ENCODE results near the gene IFNA21.
"Not testable (repeated sequence)": the region's sequence is repeated elsewhere in the genome, so short reads cannot be mapped to it uniquely, and the experiment has no call there.

IFNA21 gene

DNA sequence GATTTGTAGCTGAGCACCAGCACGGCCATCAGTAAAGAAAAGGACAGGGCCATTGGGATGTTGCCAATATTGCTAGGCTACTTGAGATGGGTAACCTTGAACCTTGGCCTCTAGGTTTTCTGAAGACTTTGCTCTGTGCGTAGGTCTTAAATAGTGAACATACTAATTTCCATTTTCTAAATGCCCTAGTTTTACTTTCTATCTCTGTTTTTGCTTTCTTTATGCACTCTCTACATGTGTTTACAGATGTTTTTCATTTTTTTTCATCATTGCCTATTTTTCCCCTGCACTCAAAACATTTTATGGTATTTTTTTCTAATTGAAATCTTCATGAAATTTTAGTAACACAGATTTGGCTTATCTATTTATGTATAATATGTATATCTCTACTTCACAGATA, at the start of gene IFNA21:
TSS of gene IFNA21 (minus strand) at position 101 of the 400 bp plus-strand sequence. CDS start at position 53, 48 bp downstream.
- not testable (repeated sequence) for H3K9me3 ChIP-seq (ENCODE audit: low read length); H2AFZ ChIP-seq (ENCODE audit: low read depth, low read length); H3K4me3 ChIP-seq (ENCODE audit: low read length); H3K27me3 ChIP-seq (ENCODE audit: insufficient read depth, low read length); H3K4me1 ChIP-seq (ENCODE audit: insufficient read depth, low read length); H3K36me3 ChIP-seq (ENCODE audit: insufficient read depth, low read length)

DNA sequence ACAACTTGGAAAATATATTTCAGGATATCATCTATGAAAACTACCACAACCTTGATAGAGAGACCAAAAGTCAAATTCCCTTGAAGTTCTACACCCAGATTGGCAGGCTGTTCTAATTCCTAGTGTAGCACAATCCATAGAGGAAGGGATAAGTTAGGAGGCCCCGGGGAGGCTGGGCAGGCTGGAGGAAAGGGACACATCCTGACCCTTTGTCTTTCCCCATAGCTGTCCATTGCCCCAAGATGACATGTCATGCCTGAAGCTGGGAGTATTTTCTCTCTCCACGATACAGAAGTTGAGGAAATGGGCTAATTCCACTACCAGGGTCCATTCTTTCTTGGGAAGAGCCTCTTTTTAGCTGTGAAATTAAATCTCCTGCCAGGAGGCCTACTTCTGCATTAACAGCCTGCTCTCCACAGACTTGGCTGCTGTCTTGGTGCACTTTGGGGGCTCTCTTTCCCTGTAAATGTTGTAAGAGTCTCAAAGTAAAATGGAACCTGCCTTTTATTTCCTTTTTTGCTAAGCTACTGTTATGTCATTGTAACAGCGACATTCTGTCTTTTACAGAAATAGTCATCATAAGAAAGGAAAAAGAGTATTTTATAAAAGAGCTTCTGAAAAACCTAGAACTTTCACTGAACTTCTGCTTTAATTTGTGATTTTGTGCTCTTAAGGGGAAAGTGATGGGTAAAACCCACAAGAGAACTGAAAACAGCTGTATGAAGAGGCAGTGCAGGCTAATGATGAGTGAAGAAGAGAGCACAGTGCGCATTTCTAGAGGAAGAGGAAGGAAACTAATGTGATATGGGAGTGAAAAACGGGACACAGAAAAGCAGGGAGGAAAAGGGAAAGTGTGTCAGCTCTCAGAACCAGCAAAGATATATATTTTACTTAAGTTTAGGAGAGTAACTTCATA, 47.2 kb upstream of the IFNA21 start:
- not testable (repeated sequence) for H3K4me1 ChIP-seq (ENCODE audit: insufficient read depth, low read length); H3K36me3 ChIP-seq (ENCODE audit: insufficient read depth, low read length); H3K4me3 ChIP-seq (ENCODE audit: low read length); H3K27me3 ChIP-seq (ENCODE audit: insufficient read depth, low read length); H3K9me3 ChIP-seq (ENCODE audit: low read length); H2AFZ ChIP-seq (ENCODE audit: low read depth, low read length)

DNA sequence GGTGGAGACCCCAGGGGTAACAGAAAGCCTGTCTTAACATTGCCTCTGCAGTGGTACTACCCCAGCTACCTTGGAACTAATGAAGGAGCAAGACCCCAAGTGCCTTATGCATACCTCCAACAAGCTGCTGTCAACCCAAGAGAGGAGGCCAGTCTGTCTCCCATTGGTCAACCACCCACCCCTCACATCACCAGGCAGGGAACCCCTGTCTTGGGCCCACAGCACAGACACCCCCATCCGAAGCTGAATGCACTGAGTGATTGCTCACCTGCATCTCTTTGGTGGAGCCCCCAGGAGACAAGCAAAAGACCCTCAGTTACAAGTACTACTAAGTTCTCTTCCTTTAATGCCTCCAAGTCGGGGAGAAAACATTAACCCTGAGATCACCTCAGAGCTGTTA, 45.7 kb upstream of the IFNA21 start:
- H3K36me3 ChIP-seq (ENCODE audit: insufficient read depth, low read length); H3K4me3 ChIP-seq (ENCODE audit: low read length); H3K27me3 ChIP-seq (ENCODE audit: insufficient read depth, low read length); H3K9me3 ChIP-seq (ENCODE audit: low read length); H3K4me1 ChIP-seq (ENCODE audit: insufficient read depth, low read length); H2AFZ ChIP-seq (ENCODE audit: low read depth, low read length): not testable (repeated sequence)

DNA sequence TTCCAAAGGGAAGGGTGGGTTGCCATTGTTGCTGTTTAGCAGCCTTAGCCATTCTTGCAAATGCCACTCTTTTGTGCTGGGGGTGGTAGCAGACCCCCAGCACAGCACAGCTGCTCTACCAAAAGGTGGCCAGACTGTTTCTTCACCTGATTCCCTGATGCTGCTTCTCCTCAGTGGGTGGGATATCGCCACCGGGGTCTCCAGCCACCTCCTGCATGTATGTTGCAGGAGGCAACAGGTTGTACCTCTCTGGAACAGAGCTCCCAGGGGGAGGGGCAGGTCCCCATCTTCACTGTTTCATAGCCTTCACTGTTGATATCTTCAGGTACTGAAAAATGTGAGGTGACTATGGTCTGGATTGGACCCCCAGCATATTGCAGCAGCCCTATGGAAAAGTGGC, 44.3 kb upstream of the IFNA21 start:
- H3K27me3 ChIP-seq (ENCODE audit: insufficient read depth, low read length); H3K36me3 ChIP-seq (ENCODE audit: insufficient read depth, low read length); H3K4me3 ChIP-seq (ENCODE audit: low read length); H3K4me1 ChIP-seq (ENCODE audit: insufficient read depth, low read length); H2AFZ ChIP-seq (ENCODE audit: low read depth, low read length); H3K9me3 ChIP-seq (ENCODE audit: low read length): not testable (repeated sequence)

DNA sequence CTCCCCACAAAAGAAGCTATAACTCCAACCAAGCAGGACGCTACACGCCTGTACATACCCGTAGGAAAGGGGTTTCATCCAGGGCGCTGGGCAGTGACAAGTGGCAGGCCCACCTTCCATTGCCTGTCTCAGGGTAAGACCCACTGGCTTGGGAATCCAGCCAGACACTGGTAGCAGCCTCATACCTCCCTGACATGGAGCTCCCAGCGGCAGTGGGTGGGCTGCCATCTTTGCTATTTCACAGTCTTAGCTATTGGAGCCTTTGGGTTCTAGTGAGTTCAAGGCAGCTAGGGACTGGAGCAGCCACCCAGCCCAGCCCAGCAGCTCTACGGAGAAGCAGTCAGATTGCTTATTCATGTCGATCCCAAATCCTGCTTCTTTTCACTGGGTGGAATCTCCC, 43.9 kb upstream of the IFNA21 start:
- H2AFZ ChIP-seq (ENCODE audit: low read depth, low read length): no peak overlapping the region
- H3K9me3 ChIP-seq (ENCODE audit: low read length): no peaks in the 10 kb centered on the region
- no peaks in the 10 kb centered on the region for H3K27me3 ChIP-seq (ENCODE audit: insufficient read depth, low read length)
- H3K36me3 ChIP-seq (ENCODE audit: insufficient read depth, low read length): no peaks in the 10 kb centered on the region
- H3K4me3 ChIP-seq (ENCODE audit: low read length): no peak overlapping the region
- no peaks in the 10 kb centered on the region for H3K4me1 ChIP-seq (ENCODE audit: insufficient read depth, low read length)

DNA sequence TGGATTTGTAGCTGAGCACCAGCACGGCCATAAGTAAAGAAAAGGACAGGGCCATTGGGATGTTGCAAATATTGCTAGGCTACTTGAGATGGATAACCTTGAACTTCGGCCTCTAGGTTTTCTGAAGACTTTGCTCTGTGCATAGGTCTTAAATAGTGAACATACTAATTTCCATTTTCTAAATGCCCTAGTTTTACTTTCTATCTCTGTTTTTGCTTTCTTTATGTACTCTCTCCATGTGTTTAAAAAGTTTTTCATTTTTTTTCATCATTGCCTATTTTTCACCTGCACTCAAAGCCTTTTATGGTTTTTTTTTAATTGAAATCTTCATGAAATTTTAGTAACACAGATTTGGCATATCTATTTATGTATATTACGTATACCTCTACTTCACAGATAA, 40.6 kb upstream of the IFNA21 start, which contains the start of gene IFNA10:
TSS of gene IFNA10 (minus strand) at position 101 of the 400 bp plus-strand sequence. CDS start at position 55, 46 bp downstream.
- H3K4me1 ChIP-seq (ENCODE audit: insufficient read depth, low read length); H3K27me3 ChIP-seq (ENCODE audit: insufficient read depth, low read length); H3K9me3 ChIP-seq (ENCODE audit: low read length); H2AFZ ChIP-seq (ENCODE audit: low read depth, low read length); H3K36me3 ChIP-seq (ENCODE audit: insufficient read depth, low read length); H3K4me3 ChIP-seq (ENCODE audit: low read length): not testable (repeated sequence)

DNA sequence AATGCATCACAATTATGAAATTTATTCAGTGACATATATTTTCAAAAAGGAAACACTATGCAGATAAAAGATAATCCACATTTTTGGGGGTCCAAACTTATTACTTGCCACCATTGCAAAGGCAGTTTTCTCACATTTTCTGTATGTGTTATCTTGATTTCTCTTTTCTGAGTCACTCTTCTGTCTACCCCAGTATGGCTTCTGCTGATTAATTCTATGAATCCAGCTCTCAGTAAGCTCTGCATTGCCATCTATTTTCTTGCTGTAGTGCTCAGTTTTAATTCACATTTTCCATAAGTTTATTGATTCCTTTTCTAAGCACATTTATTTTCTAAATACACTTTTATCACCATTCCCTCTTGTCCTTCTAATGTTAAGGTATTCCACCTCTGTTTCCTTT, 38.7 kb upstream of the IFNA21 start:
- no peaks in the 10 kb centered on the region for H3K36me3 ChIP-seq (ENCODE audit: insufficient read depth, low read length)
- H3K4me3 ChIP-seq (ENCODE audit: low read length): no peak overlapping the region
- H3K9me3 ChIP-seq (ENCODE audit: low read length): no peaks in the 10 kb centered on the region
- H2AFZ ChIP-seq (ENCODE audit: low read depth, low read length): no peak overlapping the region
- H3K27me3 ChIP-seq (ENCODE audit: insufficient read depth, low read length): no peaks in the 10 kb centered on the region
- H3K4me1 ChIP-seq (ENCODE audit: insufficient read depth, low read length): no peaks in the 10 kb centered on the region

DNA sequence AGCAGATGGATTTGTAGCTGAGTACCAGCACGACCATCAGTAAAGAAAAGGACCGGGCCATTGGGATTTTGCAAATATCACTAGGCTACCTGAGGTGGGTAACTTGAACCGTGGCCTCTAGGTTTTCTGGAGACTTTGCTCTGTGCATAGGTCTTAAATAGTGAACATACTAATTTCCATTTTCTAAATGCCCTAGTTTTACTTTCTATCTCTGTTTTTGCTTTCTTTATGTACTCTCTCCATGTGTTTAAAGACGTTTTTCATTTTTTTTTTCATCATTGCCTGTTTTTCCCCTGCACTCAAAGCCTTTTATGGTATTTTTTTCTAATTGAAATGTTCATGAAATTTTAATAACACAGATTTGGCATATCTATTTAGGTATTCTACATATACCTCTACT, 35.6 kb upstream of the IFNA21 start, which contains the start of gene IFNA7:
TSS of gene IFNA7 (minus strand) at position 101 of the 400 bp plus-strand sequence. CDS start at position 61, 40 bp downstream.
- H3K9me3 ChIP-seq (ENCODE audit: low read length); H3K4me3 ChIP-seq (ENCODE audit: low read length); H2AFZ ChIP-seq (ENCODE audit: low read depth, low read length); H3K27me3 ChIP-seq (ENCODE audit: insufficient read depth, low read length); H3K36me3 ChIP-seq (ENCODE audit: insufficient read depth, low read length); H3K4me1 ChIP-seq (ENCODE audit: insufficient read depth, low read length): not testable (repeated sequence)

DNA sequence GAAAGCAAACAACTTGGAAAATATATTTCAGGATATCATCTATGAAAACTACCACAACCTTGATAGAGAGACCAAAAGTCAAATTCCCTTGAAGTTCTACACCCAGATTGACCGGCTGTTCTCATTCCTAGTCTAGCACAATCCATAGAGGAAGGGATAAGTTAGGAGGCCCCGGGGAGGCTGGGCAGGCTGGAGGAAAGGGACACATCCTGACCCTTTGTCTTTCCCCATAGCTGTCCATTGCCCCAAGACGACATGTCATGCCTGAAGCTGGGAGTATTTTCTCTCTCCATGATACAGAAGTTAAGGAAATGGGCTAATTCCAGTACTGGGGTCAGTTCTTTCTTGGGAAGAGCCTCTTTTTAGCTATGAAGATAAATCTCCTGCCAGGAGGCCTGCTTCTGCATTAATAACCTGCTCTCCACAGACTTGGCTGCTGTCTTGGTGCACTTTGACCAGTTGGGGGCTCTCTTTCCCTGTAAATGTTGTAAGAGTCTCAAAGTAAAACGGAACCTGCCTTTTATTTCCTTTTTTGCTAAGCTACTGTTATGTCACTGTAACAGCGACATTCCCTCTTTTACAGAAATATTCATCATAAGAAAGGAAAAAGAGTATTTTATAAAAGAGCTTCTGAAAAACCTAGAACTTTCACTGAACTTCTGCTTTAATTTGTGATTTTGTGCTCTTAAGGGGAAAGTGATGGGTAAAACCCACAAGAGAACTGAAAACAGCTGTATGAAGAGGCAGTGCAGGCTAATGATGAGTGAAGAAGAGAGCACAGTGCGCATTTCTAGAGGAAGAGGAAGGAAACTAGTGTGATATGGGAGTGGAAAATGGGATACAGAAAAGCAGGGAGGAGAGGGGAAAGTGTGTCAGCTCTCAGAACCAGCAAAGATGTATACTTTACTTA, 28.7 kb upstream of the IFNA21 start:
- H3K27me3 ChIP-seq (ENCODE audit: insufficient read depth, low read length); H3K36me3 ChIP-seq (ENCODE audit: insufficient read depth, low read length); H3K9me3 ChIP-seq (ENCODE audit: low read length); H2AFZ ChIP-seq (ENCODE audit: low read depth, low read length); H3K4me1 ChIP-seq (ENCODE audit: insufficient read depth, low read length); H3K4me3 ChIP-seq (ENCODE audit: low read length): not testable (repeated sequence)

DNA sequence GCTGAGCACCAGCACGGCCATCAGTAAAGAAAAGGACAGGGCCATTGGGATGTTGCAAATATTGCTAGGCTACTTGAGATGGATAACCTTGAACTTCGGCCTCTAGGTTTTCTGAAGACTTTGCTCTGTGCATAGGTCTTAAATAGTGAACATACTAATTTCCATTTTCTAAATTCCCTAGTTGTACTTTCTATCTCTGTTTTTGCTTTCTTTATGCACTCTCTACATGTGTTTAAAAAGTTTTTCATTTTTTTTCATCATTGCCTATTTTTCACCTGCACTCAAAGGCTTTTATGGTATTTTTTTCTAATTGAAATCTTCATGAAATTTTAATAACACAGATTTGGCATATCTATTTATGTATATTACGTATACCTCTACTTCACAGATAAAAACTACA, 21.0 kb upstream of the IFNA21 start, which contains the start of gene IFNA4:
TSS of gene IFNA4 (minus strand) at position 101 of the 400 bp plus-strand sequence. CDS start at position 45, 56 bp downstream.
- not testable (repeated sequence) for H3K4me1 ChIP-seq (ENCODE audit: insufficient read depth, low read length); H3K4me3 ChIP-seq (ENCODE audit: low read length); H2AFZ ChIP-seq (ENCODE audit: low read depth, low read length); H3K27me3 ChIP-seq (ENCODE audit: insufficient read depth, low read length); H3K36me3 ChIP-seq (ENCODE audit: insufficient read depth, low read length); H3K9me3 ChIP-seq (ENCODE audit: low read length)

DNA sequence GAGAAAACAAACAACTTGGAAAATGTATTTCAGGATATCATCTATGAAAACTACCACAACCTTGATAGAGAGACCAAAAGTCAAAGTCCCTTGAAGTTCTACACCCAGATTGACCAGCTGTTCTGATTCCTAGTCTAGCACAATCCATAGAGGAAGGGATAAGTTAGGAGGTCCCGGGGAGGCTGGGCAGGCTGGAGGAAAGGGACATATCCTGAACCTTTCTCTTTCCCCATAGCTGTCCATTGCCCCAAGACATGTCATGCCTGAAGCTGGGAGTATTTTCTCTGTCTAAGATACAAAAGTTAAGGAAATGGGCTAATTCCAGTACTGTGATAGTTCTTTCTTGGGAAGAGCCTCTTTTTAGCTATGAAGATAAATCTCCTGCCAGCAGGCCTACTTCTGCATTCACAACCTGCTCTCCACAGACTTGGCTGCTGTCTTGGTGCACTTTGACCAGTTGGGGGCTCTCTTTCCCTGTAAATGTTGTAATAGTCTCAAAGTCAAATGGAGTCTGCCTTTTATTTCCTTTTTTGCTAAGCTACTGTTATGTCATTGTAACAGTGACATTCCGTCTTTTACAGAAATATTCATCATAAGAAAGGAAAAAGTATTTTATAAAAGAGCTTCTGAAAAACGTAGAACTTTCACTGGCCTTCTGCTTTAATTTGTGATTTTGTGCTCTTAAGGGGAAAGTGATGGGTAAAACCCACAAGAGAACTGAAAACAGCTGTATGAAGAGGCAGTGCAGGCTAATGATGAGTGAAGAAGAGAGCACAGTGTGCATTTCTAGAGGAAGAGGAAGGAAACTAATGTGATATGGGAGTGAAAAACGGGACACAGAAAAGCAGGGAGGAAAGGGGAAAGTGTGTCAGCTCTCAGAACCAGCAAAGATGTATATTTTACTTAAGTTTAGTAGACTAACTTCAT, 16.6 kb upstream of the IFNA21 start:
- H2AFZ ChIP-seq (ENCODE audit: low read depth, low read length); H3K4me3 ChIP-seq (ENCODE audit: low read length); H3K27me3 ChIP-seq (ENCODE audit: insufficient read depth, low read length); H3K4me1 ChIP-seq (ENCODE audit: insufficient read depth, low read length); H3K9me3 ChIP-seq (ENCODE audit: low read length); H3K36me3 ChIP-seq (ENCODE audit: insufficient read depth, low read length): not testable (repeated sequence)

DNA sequence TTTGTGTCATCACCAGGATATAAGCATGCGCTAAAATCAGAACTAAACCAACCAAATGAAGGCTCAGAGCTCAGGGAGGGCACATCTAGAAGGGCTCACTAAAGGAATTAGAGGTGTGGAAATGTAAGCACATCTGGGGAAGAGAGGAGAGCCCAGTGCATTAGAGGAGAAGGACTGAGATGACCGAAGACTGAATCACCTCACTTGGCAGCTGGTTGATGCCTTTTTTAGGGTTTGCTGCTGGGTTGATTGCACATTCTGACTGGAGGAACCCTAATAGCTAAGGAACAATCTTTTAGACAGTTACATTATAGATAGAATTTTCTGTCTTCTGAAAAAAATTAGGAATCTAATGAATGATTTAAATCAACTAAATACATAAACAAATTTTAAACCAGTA, 8.2 kb upstream of the IFNA21 start:
- H2AFZ ChIP-seq (ENCODE audit: low read depth, low read length): no peak overlapping the region
- no peaks in the 10 kb centered on the region for H3K36me3 ChIP-seq (ENCODE audit: insufficient read depth, low read length)
- no peaks in the 10 kb centered on the region for H3K9me3 ChIP-seq (ENCODE audit: low read length)
- no peaks in the 10 kb centered on the region for H3K4me1 ChIP-seq (ENCODE audit: insufficient read depth, low read length)
- H3K27me3 ChIP-seq (ENCODE audit: insufficient read depth, low read length): no peaks in the 10 kb centered on the region
- no peak overlapping the region for H3K4me3 ChIP-seq (ENCODE audit: low read length)
